ENCODE data around the gene EPX.

Gene EPX

DNA sequence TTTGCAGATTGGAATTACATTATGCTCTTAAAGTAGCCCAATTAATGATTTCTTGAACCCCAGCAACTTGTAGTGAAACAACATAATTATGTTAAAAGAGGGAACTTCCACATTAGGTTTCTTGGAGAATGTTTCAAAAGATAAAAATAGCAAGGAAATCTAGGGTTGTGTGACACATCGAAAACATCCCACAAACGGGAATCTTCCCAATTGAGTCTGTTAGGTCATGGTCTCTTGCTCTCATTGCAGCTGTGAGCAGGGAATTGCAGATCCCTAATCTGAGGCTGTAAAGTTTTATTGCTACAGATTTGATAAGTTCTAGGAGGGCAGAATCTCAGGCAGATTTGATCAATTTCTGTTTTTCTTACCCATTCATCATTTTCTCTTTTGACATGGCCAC, 39.1 kb downstream of the EPX start:
- DNase-seq: no peak

- DNase-seq: no peak
Observed at GRCh38 chr17:58232707-58233156, 40.2 kb downstream of the EPX start.

DNA sequence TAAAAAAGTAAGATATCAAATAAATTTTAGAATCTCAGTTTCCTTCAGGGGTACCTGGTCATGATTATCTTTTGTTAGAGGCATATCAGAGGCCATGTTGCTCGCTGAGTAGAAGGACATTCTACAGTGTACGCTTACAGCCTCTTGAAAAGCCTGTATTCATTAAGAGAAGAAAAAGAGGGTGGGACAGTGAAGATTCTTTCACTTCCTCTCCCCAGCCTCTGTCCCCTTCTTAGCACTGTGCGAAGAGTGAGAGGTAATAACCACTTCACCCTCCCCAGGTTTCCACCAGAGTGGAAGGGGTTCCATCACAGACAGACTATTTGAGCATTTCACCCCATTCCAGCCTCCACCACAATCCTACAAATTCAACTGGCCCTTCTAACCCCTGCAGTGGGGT, 41.0 kb downstream of the EPX start:
- no peak for DNase-seq

DNA sequence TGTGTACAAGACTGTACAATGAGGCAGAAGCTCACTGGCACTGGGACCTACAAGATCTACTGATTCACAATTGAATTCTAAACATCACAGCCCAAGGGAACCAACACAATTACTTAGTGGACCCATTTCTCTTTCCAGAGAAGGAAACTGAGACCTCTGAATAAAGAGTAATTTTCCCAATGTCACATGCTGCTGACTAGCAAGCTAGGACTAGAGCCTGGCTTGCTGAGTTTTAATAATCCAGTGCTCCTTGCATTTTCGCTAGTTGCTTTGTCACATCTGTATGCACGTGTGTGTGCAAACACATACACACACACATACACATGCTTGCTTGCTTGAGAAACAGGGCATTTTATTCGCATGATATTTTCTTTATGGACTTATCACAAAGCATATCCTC, 42.0 kb downstream of the EPX start:
- DNase-seq: no peak

DNA sequence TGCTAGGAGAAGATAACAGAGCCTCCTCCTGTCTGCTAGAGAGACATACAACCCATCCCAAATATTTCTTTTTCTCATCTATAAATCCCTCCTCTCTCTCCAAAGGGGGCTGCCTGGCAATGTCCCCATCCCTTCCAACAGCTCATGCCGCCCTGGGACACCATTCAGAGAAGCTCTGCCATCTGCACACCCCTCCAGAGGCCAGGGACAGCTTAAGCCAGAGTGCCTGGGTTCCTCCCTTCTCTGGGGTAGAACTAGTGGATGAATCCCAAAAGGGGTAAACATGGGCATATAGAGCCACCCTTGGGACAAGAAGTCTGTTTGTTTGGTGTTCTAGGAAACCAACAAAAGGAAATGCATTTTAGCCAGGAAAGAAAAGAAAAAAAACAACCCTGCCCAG, 43.3 kb downstream of the EPX start:
- no peak for DNase-seq

DNA sequence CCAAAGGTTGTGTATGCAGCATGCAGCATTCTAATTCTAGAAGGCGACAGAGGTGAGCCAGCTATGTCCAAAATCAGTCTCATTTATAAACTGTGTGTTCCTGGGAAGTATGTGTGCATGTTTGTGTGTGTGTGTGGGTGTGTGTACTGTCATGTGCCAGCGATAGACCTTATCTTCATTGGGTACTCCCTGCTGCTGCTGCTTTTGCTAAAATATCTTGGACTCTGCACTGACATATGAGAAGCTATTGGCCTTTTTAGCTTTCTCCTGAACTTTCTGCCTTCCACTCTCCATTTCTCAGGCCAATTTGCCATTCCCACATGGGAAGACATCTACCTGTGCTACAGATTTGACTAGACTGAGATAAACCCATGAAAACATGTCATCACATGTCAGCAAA, 43.9 kb downstream of the EPX start:
- DNase-seq: no peak

DNA sequence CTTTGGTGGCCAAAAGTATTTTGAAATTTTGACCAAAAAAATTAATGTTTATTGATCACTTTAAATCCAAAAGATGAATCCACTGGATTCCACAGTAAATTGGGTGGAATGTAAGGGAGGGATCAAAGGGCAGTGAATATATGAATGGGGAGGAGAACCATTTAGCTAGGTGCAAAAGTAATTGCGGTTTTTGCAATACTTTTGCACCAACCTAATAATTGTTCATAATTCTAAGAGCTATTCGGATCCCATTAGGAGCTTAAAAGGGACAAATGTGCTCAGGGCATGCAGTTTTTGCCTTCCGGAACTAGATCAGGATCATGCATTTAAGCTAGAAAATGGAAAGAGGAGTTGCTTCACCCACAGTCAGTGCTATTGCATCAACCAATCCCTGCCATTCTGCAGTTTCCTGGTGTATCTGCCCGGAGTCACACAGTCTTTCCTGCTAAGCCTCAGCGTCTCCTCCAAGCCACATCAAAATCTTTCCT, 45.7 kb downstream of the EPX start, which contains the start of gene LPO:
LPO (plus strand) TSS at position 438 of the 488 bp plus-strand sequence. CDS start 4,396 bp downstream, outside the sequence.
- DNase-seq: no peak

GRCh38 chr17:58239987-58240386, 47.5 kb downstream of the EPX start:
- no peak for DNase-seq

- DNase-seq: peak; percentile 25 to 67
Observed at GRCh38 chr17:58242171-58242784, 49.8 kb downstream of the EPX start.

DNA sequence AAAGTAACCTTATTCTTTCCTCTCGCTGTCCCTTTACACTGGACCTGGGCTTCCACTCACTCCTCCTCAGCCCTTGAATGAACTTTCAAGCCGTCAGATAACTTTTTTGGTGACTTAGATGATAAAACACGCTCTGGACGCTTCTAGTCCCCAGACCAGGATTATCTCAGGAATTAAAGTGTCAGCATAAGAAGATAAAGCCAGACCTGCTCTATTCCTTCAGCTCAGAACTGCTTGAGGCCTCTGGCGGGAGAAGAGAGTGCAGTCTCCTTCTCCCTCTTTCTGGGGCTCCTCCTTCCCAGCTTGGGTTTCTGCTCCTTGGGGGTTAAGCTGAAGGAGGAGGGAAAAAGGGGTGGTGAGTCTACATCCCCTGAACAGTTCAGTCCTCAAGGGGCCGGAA, 52.4 kb downstream of the EPX start:
- DNase-seq: no peak

- DNase-seq: no peak
Observed at GRCh38 chr17:58245428-58246103, 53.0 kb downstream of the EPX start.

DNA sequence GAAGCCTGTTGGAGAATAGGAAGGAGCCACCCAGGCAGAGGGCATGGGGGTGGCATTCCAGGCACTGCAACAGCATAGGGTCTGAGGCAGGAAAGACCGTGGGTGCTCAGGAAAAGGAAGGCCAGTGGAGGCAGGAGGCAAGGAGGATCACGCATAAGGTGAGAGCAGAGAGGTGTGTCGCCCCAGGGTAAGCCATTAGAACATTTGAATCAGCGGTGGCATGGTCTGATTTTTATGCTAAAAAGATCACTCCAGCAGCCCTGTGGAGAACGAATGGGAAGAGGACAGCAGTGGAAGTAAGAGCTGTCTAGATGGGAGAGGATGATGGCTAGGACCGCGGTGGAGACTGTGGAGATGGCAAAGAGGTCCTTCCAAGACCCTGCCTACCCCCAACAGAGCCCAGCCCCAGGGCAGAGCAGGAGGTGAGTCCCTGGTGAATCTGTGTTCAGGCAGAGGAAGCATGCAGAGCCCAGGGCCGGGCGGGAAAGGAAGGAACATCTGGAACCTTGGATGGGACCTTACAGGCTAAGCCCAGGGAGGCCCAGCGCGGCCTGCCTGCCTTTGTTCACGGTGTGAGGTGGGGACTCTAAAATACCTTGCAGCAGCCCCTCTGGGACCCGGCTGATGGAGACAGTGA, 53.7 kb downstream of the EPX start:
- no peak for DNase-seq

GRCh38 chr17:58246781-58247180, 54.3 kb downstream of the EPX start:
- DNase-seq: no peak

GRCh38 chr17:58247511-58248363, 55.2 kb downstream of the EPX start:
- DNase-seq: no peak

DNA sequence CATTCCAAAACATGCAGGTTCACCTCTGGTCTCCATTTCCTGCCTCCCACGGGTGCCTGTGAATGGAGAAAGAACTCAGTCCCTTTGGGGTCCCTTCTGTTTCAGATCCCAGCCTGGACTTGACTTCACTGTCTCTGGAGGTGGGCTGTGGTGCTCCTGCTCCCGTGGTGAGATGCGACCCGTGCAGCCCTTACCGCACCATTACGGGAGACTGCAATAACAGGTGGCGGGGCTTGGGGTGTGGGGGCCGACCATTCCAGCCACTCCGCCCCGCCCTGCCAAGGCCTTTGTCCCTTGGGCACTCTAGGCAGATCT, 56.4 kb downstream of the EPX start:
- DNase-seq: peak in 1 of 2 experiments; percentile 49

- DNase-seq: peak; percentile 92 to 95
Observed at GRCh38 chr17:58249270-58250133, 57.0 kb downstream of the EPX start.

DNA sequence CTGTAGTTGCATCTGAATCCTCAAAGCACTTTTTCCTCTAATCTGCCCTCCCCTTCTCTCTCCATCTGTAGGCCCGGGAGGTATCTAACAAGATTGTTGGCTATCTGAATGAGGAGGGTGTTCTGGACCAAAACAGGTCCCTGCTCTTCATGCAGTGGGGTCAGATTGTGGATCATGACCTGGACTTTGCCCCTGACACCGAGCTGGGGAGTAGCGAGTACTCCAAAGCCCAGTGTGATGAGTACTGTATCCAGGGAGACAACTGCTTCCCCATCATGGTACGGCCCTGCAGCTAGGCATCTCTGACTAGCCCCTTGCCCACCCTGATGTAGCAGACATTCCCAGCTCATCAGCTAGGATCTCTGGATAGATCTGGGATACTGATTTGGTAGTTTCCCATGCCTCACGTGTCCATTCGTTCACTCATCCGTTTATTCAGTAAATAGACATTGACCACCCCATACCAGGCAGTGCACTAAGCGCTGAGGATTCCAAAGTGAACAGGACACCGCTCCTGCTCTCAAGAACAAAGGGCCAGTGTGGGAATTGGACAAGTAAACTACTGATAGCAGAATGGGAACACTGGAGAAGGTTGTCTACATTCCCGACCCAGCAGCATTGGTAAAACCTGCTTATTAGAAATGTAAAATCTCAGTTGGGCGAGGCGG, 58.0 kb downstream of the EPX start:
- no peak for DNase-seq

- DNase-seq: no peak
Observed at GRCh38 chr17:58252141-58252540, 59.6 kb downstream of the EPX start.

- no peak for DNase-seq
Observed at GRCh38 chr17:58253082-58253481, 60.6 kb downstream of the EPX start.

Data from NCI-H524 (cell line).